Duodenal mucosa (tissue), 2 donors: Measurements from ENCODE around the gene COX7B2.

Experiments used
- H3K27ac ChIP-seq: one replicate; pipeline ENCODE4 v1.7.0; 2013; ENCODE audit warnings: low read depth, low read length
- H3K27me3 ChIP-seq, 2 donors: one replicate each; pipeline ENCODE4 v1.7.0; 2013; ENCODE audit warnings: low read length in 2 of 2, control low read depth in 1 of 2; ENCODE audit not compliant: insufficient read depth in 2 of 2, control insufficient read depth in 1 of 2
- H3K36me3 ChIP-seq, 2 donors: one replicate each; pipeline ENCODE4 v1.7.0; 2013; ENCODE audit warnings: low read length in 2 of 2, control low read depth in 1 of 2; ENCODE audit not compliant: insufficient read depth in 2 of 2, control insufficient read depth in 1 of 2
- H3K4me1 ChIP-seq, 2 donors: one replicate each; pipeline ENCODE4 v1.7.0; 2013; ENCODE audit warnings: low read length in 2 of 2, control low read depth in 1 of 2; ENCODE audit not compliant: insufficient read depth in 2 of 2, control insufficient read depth in 1 of 2
- H3K4me3 ChIP-seq, 2 donors: one replicate each; pipeline ENCODE4 v1.7.0; 2013; ENCODE audit warnings: low read length in 2 of 2, low read depth in 1 of 2
- H3K9ac ChIP-seq, 2 donors: one replicate each; pipeline ENCODE4 v1.7.0; 2013; ENCODE audit warnings: low read length in 2 of 2, low read depth in 1 of 2
- H3K9me3 ChIP-seq, 2 donors: one replicate each; pipeline ENCODE4 v1.7.0; 2013; ENCODE audit warnings: low read length in 2 of 2, control low read depth in 1 of 2; ENCODE audit not compliant: control insufficient read depth in 1 of 2

The COX7B2 gene

DNA sequence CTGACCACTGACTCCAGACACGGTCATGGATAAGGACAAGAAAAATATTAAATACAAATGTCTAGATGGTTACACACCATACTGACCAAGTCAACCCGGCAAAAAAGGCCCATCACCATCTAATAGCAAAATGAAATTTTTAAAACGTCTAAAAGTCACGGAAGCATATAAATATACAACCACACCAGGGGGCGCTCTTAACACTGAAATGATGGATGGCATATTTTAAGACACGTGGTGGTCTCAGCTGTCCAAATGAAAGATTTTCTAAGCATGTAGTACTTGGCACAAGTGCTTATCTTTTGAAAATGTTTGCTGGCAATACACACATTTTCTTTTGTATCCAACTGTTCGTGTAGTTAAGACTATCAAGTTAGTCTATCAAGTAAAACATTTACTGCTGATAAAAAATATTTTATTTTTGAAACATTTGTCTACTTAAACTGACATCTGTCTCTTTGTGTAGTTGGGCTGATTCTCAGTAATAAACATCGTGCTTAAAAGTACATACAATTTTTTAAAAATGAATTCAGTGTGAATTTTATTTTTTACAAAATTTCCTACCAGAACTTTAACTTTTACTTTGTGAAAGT lies 64.6 kb downstream of the COX7B2 start:
- Histone ChIP-seq H3K36me3 (no peaks in the 10 kb centered on the region), H3K9me3 (no peaks in the 10 kb centered on the region), H3K27me3 (no peaks in the 10 kb centered on the region), H3K4me3 (no peak overlapping the region), H3K27ac (no peak overlapping the region), H3K9ac (no peak overlapping the region), H3K4me1 (no peaks in the 10 kb centered on the region)

DNA sequence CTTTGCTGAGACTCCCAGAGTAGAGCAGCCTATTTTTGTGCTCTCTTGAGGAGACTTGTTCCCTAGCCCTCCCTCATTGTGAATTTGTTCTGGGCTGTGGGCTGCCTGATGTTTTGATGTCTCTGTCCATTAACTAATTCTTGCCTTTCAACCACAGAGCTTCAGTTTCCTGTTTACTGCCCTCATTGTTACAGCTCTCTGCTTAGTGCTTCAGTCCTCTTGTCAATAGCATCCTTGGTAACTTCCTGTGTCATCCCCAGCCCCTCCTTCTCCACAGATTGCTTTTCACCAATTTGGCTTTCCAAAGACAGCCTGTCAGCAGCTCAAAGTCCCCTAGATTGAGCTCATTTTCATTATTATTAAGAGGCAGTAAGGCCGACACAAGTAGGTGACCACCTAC lies 69.9 kb downstream of the COX7B2 start:
- Histone ChIP-seq H3K4me3 (no peak overlapping the region), H3K27me3 (no peaks in the 10 kb centered on the region), H3K27ac (no peak overlapping the region), H3K9ac (no peak overlapping the region), H3K4me1 (no peaks in the 10 kb centered on the region), H3K9me3 (no peaks in the 10 kb centered on the region), H3K36me3 (no peaks in the 10 kb centered on the region)

DNA sequence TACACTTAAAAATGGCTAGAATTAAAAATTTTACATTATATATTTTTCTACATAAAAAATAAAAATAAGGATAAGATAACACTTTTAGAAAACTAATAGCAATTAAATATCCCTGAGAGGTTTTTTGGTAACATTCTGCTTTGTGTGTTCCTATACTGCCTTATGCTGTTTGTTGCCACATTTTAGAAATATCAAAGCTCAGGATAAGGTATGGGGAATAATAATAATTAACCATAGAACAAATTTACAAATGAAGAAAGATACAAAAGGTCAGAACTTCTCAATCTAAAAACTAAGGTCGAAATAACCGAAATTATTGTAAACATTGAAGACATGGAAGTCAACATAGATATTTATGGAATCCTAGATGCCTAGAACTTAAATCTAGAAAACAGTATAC lies 71.4 kb downstream of the COX7B2 start:
- Histone ChIP-seq H3K4me1 (no peaks in the 10 kb centered on the region), H3K4me3 (no peak overlapping the region), H3K9ac (no peak overlapping the region), H3K36me3 (no peaks in the 10 kb centered on the region), H3K27me3 (no peaks in the 10 kb centered on the region), H3K27ac (no peak overlapping the region), H3K9me3 (no peaks in the 10 kb centered on the region)

DNA sequence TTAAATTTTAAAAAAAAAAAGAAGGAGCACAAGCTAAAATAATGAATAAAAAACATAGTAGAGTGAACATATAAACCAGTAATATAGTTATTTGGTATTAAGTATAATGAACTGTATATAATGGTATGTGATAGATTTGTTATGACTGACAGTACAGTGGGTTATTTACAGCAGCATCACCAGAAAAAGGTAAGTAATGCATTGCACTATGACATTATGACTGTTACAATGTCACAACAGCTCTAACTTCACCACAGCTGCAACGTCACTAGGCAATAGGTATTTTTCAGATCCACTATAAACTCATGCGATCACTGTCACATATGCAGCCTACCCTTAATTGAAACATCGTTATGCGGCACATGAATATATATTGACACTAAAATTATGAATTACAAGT lies 72.5 kb downstream of the COX7B2 start:
- no peaks in the 10 kb centered on the region for H3K36me3 ChIP-seq
- no peak overlapping the region for H3K27ac ChIP-seq
- no peak overlapping the region for H3K4me3 ChIP-seq
- H3K4me1 ChIP-seq = no peaks in the 10 kb centered on the region
- no peaks in the 10 kb centered on the region for H3K9me3 ChIP-seq
- H3K27me3 ChIP-seq = no peaks in the 10 kb centered on the region
- no peak overlapping the region for H3K9ac ChIP-seq

DNA sequence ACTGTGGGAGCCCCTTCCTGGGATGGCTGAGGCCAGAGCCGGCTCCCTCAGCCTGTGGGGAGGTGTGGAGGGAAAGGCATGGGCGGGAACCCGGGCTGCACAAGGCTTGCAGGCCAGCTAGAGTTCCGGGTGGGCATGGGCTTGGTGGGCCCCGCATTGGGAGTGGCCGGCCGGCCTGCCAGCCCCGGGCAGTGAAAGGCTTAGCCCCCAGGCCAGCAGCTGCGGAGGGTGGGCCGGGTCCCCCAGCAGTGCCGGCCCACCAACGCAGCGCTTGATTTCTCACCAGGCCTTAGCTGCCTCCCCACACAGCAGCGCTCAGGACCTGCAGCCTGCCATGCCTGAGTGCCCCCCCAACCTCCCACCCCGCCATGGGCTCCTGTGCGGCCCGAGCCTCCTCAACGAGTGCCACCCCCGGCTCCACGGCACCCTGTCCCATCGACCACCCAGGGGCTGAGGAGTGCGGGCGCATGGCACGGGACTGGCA lies 78.0 kb downstream of the COX7B2 start:
- no peaks in the 10 kb centered on the region for H3K36me3 ChIP-seq
- no peaks in the 10 kb centered on the region for H3K27me3 ChIP-seq
- H3K9me3 ChIP-seq = no peaks in the 10 kb centered on the region
- H3K4me3 ChIP-seq = no peak overlapping the region
- H3K27ac ChIP-seq = no peak overlapping the region
- H3K9ac ChIP-seq = no peak overlapping the region
- H3K4me1 ChIP-seq = no peaks in the 10 kb centered on the region

DNA sequence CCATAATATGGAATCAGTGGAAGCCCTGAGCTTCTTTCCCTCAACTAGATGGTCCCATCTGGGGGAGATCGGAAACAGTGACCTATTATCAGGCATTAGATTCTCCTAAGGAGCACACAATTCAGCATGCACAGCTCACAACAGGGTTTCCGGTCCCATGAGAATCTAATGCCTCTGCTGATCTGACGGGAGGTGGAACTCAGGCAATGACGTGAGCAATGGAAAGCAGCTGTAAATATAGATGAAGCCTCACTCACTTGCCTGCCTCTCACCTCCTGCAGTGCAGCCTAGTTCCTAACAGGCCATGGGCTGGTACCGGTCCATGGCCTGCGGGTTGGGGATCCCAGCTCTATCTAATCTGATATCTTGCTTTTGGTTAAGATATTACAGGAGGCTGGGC lies 88.9 kb downstream of the COX7B2 start:
- Histone ChIP-seq H3K36me3 (no peaks in the 10 kb centered on the region), H3K4me3 (no peak overlapping the region), H3K9me3 (peaks cover 0 to 2% of the 10 kb centered on the region in 2 donors), H3K4me1 (no peaks in the 10 kb centered on the region), H3K27me3 (no peaks in the 10 kb centered on the region), H3K9ac (no peak overlapping the region), H3K27ac (no peak overlapping the region)

DNA sequence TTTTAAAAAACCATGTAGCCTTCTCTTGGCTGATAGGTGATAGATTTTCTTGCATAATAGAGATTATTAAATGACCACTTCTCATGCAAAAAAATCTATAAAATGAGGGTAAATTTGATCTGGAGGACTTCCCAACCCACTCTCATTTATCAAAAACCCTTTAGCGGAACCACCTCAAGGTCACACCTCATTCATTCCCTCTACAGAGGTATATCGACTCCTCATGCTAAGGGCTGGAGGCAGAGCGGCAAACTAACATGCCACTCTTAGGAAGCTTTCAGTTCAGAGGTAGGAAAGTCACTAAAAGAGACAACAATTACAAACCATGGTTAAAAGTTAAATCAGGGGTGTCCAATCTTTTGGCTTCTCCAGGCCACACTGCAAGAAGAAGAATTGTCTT lies 90.0 kb downstream of the COX7B2 start:
- H3K27me3 ChIP-seq = no peaks in the 10 kb centered on the region
- no peak overlapping the region for H3K27ac ChIP-seq
- no peak overlapping the region for H3K9ac ChIP-seq

DNA sequence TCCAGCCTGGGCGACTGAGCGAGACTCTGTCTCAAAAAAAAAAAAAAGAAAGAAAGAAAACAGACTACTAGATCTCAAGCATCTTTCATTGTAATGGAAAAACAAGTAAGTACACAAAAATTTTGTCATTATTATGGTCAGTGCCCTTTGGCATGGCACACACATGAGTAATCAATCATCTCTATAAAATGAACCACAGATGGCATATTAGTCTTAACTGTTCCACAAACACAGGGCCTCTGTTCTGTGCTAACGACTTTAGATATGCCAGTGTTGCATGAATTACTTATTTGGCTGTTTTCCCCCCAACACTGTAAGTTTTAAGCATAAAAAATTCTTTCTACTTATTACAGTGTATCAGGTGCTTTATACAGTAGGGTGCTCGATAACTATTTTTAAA lies 90.4 kb downstream of the COX7B2 start:
- Histone ChIP-seq H3K4me3 (no peak overlapping the region), H3K9me3 (no peaks in the 10 kb centered on the region), H3K27ac (no peak overlapping the region), H3K4me1 (no peaks in the 10 kb centered on the region), H3K36me3 (no peaks in the 10 kb centered on the region), H3K27me3 (no peaks in the 10 kb centered on the region), H3K9ac (no peak overlapping the region)

More for the DNA sequence above, 90.0 kb downstream of the COX7B2 start:
- Histone ChIP-seq H3K4me1 (no peaks in the 10 kb centered on the region), H3K9me3 (no peaks in the 10 kb centered on the region), H3K36me3 (no peaks in the 10 kb centered on the region), H3K4me3 (no peak overlapping the region)

DNA sequence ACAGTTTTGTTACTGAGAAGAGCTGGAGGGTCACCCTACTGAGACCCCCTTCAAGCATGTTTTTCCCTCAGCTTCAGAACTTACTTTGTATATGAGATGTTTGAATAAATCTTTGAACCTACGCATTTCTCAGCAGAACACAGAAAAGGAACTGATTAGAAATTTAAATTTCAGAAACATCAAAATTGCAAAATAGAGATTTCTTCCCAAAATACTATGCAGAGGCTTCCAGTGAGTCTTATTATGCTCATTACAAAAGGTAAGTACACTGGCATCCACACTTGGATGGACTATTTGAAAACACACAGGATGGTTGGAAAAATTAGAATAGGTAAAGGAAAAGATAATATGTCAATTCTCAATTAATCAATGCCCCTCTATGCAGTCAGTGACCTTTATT lies 91.2 kb downstream of the COX7B2 start:
- Histone ChIP-seq H3K36me3 (no peaks in the 10 kb centered on the region), H3K27ac (no peak overlapping the region), H3K4me3 (no peak overlapping the region), H3K27me3 (no peaks in the 10 kb centered on the region), H3K9me3 (no peaks in the 10 kb centered on the region), H3K9ac (no peak overlapping the region), H3K4me1 (no peaks in the 10 kb centered on the region)

DNA sequence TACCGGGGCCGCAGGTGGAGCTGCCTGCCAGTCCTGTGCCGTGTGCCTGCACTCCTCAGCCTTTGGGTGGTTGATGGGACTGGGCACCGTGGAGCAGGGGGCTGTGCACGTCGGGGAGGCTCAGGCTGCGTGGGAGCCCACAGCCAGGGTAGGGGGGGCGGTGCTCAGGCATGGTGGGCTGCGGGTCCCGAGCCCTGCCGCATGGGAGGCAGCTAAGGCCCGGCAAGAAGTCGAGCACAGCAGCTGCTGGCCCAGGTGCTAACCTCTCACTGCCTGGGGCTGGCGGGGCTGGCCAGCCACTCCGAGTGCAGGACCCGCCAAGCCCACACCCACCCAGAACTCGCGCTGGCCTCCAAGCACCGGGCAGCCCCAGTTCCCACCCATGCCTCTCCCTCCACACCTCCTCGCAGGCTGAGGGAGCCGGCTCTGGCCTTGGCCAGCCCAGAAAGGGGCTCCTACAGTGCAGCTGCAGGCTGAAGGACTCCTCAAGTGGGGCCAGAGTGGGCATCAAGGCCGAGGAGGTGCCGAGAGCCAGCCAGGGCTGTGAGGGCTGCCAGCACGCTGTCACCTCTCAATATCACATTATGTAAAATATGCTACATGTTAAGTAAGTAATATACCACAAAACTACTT lies 104.1 kb downstream of the COX7B2 start:
- H3K9me3 ChIP-seq = no peaks in the 10 kb centered on the region
- H3K9ac ChIP-seq = no peak overlapping the region
- no peaks in the 10 kb centered on the region for H3K27me3 ChIP-seq
- H3K4me3 ChIP-seq = no peak overlapping the region
- H3K36me3 ChIP-seq = no peaks in the 10 kb centered on the region
- no peaks in the 10 kb centered on the region for H3K4me1 ChIP-seq
- no peak overlapping the region for H3K27ac ChIP-seq
